Astrocyte (in vitro differentiated cells and primary cell): Measurements from ENCODE around the gene GPC3. TPM values are rescaled to one million over a fixed set of nuclear protein-coding genes. Genes with fewer than 3 reads are reported as not detected.

ENCODE experiments used
- DNase-seq: peaks from one replicate; pipeline ENCODE4 v3.0.0-alpha.2; 2010; ENCODE audit warnings: low read depth
- FAIRE-seq: peaks from 2 replicates; lab custom pipeline; 2011; peaks lifted over from hg19 to GRCh38; lab: Jason Lieb, UNC
- H2AFZ ChIP-seq: 2 replicates; pipeline ENCODE4 v1.6.0; 2012; ENCODE audit warnings: low read depth, low read length, inconsistent platforms
- H3K27ac ChIP-seq: 2 replicates; pipeline ENCODE4 v1.5.1; 2011; ENCODE audit warnings: low read depth, low read length, inconsistent platforms
- H3K27me3 ChIP-seq: 2 replicates; pipeline ENCODE4 v1.6.0; 2011; ENCODE audit warnings: low read length, inconsistent platforms; ENCODE audit not compliant: insufficient read depth
- H3K36me3 ChIP-seq: 2 replicates; pipeline ENCODE4 v1.5.1; 2011; ENCODE audit warnings: low read length, inconsistent platforms; ENCODE audit not compliant: insufficient read depth
- H3K4me1 ChIP-seq: 2 replicates; pipeline ENCODE4 v1.5.1; 2011; ENCODE audit warnings: low read length, inconsistent platforms; ENCODE audit not compliant: insufficient read depth
- H3K4me2 ChIP-seq: 2 replicates; pipeline ENCODE4 v1.6.0; 2012; ENCODE audit warnings: low read length, inconsistent platforms
- H3K4me3 ChIP-seq: 2 replicates; pipeline ENCODE4 v1.5.1; 2011; ENCODE audit warnings: low read depth, mild to moderate bottlenecking, low read length, inconsistent platforms; ENCODE audit not compliant: insufficient read depth
- H3K79me2 ChIP-seq: 2 replicates; pipeline ENCODE4 v1.6.0; 2012; ENCODE audit warnings: mild to moderate bottlenecking, low read length, inconsistent platforms; ENCODE audit not compliant: insufficient read depth
- H3K9ac ChIP-seq: 2 replicates; pipeline ENCODE4 v1.6.0; 2012; ENCODE audit warnings: mild to moderate bottlenecking, low read length, inconsistent platforms
- H3K9me3 ChIP-seq: 2 replicates; pipeline ENCODE4 v1.5.1; 2012; ENCODE audit warnings: low read depth, mild to moderate bottlenecking, low read length, inconsistent platforms; ENCODE audit not compliant: insufficient read depth
- H4K20me1 ChIP-seq: 2 replicates; pipeline ENCODE4 v1.6.0; 2012; ENCODE audit warnings: low read length, inconsistent platforms; ENCODE audit not compliant: insufficient read depth
- H3K27ac Mint-ChIP-seq: one replicate; pipeline ENCODE4 v1.8.0; 2021; ENCODE audit warnings: mild to moderate bottlenecking, mixed read lengths; ENCODE audit not compliant: unreplicated experiment
- H3K27me3 Mint-ChIP-seq: one replicate; pipeline ENCODE4 v1.8.0; 2021; ENCODE audit warnings: low read depth, mixed read lengths; ENCODE audit not compliant: unreplicated experiment
- H3K36me3 Mint-ChIP-seq: one replicate; pipeline ENCODE4 v1.8.0; 2021; ENCODE audit warnings: low read depth, mixed read lengths; ENCODE audit not compliant: unreplicated experiment
- H3K4me1 Mint-ChIP-seq: one replicate; pipeline ENCODE4 v1.8.0; 2021; ENCODE audit warnings: low read depth, mixed read lengths; ENCODE audit not compliant: unreplicated experiment
- H3K4me3 Mint-ChIP-seq: one replicate; pipeline ENCODE4 v1.8.0; 2021; ENCODE audit warnings: mild to moderate bottlenecking, moderate library complexity, mixed read lengths; ENCODE audit not compliant: unreplicated experiment
- H3K9me3 Mint-ChIP-seq: one replicate; pipeline ENCODE4 v1.8.0; 2021; ENCODE audit warnings: mild to moderate bottlenecking, mixed read lengths; ENCODE audit not compliant: unreplicated experiment
- CTCF ChIP-seq: IDR thresholded peaks from 2 replicates; pipeline ENCODE4 v1.5.1; 2011; ENCODE audit warnings: low read depth, mild to moderate bottlenecking, inconsistent platforms, low read length, moderate library complexity; ENCODE audit not compliant: insufficient read depth
- EZH2 ChIP-seq: IDR thresholded peaks from 2 replicates; pipeline ENCODE4 v1.6.1; 2012; ENCODE audit warnings: mild to moderate bottlenecking, low read length, inconsistent platforms; ENCODE audit not compliant: insufficient read depth
- total RNA-seq: library from RNA; stranded (reverse); gene quantifications from 2 replicates; pipeline ENCODE4 v1.2.1, GENCODE V29; 2021

GPC3 gene
- total RNA-seq, 1 donor from 2014 or later, result 8.2 TPM

- Histone ChIP-seq H3K4me1 (no peaks in the 10 kb centered on the region), H3K9me3 (no peaks in the 10 kb centered on the region), H2AFZ (no peak overlapping the region), H3K27me3 (no peaks in the 10 kb centered on the region), H4K20me1 (no peaks in the 10 kb centered on the region), H3K9ac (no peak overlapping the region), H3K27ac (no peak overlapping the region), H3K4me3 (no peak overlapping the region), H3K79me2 (no peaks in the 10 kb centered on the region), H3K36me3 (no peaks in the 10 kb centered on the region), H3K4me2 (no peak overlapping the region)
- no peak for FAIRE-seq
- no peak for DNase-seq
- no peak for TF ChIP-seq CTCF
- no peak for TF ChIP-seq EZH2
- Mint-ChIP-seq H3K27ac (no peak overlapping the region), H3K9me3 (no peaks in the 10 kb centered on the region), H3K4me3 (no peak overlapping the region), H3K36me3 (no peaks in the 10 kb centered on the region), H3K27me3 (no peaks in the 10 kb centered on the region), H3K4me1 (no peaks in the 10 kb centered on the region)
Observed at GRCh38 chrX:133961046-133961445, 24.3 kb downstream of the GPC3 start.

GRCh38 chrX:133959972-133960371, 25.4 kb downstream of the GPC3 start:
- Histone ChIP-seq H3K9ac (no peak overlapping the region), H3K27ac (no peak overlapping the region), H3K79me2 (no peaks in the 10 kb centered on the region), H3K9me3 (no peaks in the 10 kb centered on the region), H3K4me1 (no peaks in the 10 kb centered on the region), H2AFZ (no peak overlapping the region), H3K4me2 (no peak overlapping the region), H3K4me3 (no peak overlapping the region), H4K20me1 (no peaks in the 10 kb centered on the region), H3K36me3 (no peaks in the 10 kb centered on the region), H3K27me3 (no peaks in the 10 kb centered on the region)
- DNase-seq (no peak), FAIRE-seq (peak; percentile 34)
- H3K27me3 Mint-ChIP-seq, result no peaks in the 10 kb centered on the region
- H3K9me3 Mint-ChIP-seq, result no peaks in the 10 kb centered on the region
- H3K27ac Mint-ChIP-seq, result no peak overlapping the region
- no peak for TF ChIP-seq CTCF
- no peak for TF ChIP-seq EZH2
- no peak overlapping the region for H3K4me3 Mint-ChIP-seq
- no peaks in the 10 kb centered on the region for H3K36me3 Mint-ChIP-seq
- no peaks in the 10 kb centered on the region for H3K4me1 Mint-ChIP-seq

GRCh38 chrX:133958997-133959688, 26.3 kb downstream of the GPC3 start:
- FAIRE-seq (peak; percentile 71), DNase-seq (no peak)
- no peak overlapping the region for H3K4me3 ChIP-seq
- H2AFZ ChIP-seq, result no peak overlapping the region
- H3K4me1 ChIP-seq, result no peaks in the 10 kb centered on the region
- H3K9me3 ChIP-seq, result no peaks in the 10 kb centered on the region
- no peak overlapping the region for H3K4me3 Mint-ChIP-seq
- H3K36me3 Mint-ChIP-seq, result no peaks in the 10 kb centered on the region
- no peaks in the 10 kb centered on the region for H3K36me3 ChIP-seq
- H4K20me1 ChIP-seq, result no peaks in the 10 kb centered on the region
- H3K27ac Mint-ChIP-seq, result no peak overlapping the region
- H3K27me3 ChIP-seq, result no peaks in the 10 kb centered on the region
- no peak for TF ChIP-seq EZH2
- no peak for TF ChIP-seq CTCF
- no peaks in the 10 kb centered on the region for H3K79me2 ChIP-seq
- H3K4me1 Mint-ChIP-seq, result no peaks in the 10 kb centered on the region
- H3K27me3 Mint-ChIP-seq, result no peaks in the 10 kb centered on the region
- no peak overlapping the region for H3K9ac ChIP-seq
- H3K4me2 ChIP-seq, result no peak overlapping the region
- no peak overlapping the region for H3K27ac ChIP-seq
- H3K9me3 Mint-ChIP-seq, result no peaks in the 10 kb centered on the region
